GM18951 (cell line): ENCODE data around the gene ROS1.

Experiments
- POLR2A ChIP-seq: IDR thresholded peaks from 4 replicates; pipeline ENCODE4 v1.6.1; 2011; ENCODE audit warnings: mild to moderate bottlenecking; ENCODE audit not compliant: insufficient read length, insufficient read depth; ENCODE audit errors: extremely low read depth
- in situ Hi-C: fragments of 300-500 bp; cut with MboI; formaldehyde crosslinking; loops from one replicate; pipeline ENCODE4 v1.12.0; 2022; ENCODE audit warnings: low sequenced_read_pairs, mixed read lengths, inconsistent platforms; ENCODE audit not compliant: unreplicated experiment

The ROS1 gene

GRCh38 chr6:117270843-117271507, 154.8 kb downstream of the ROS1 start:
- in situ Hi-C loops: no loop called here
- TF ChIP-seq POLR2A: no peak

- no peak for TF ChIP-seq POLR2A
- in situ Hi-C loops: no loop called here
These were observed 155.5 kb downstream of the ROS1 start for GRCh38 chr6:117270055-117270842.

GRCh38 chr6:117269638-117270054, 156.1 kb downstream of the ROS1 start:
- TF ChIP-seq POLR2A: no peak
- in situ Hi-C loops: no loop called here

- no peak for TF ChIP-seq POLR2A
- in situ Hi-C loops: no loop called here
These were observed 156.8 kb downstream of the ROS1 start for GRCh38 chr6:117268924-117269323.

- in situ Hi-C loops: no loop called here
- no peak for TF ChIP-seq POLR2A
These were observed 157.8 kb downstream of the ROS1 start for GRCh38 chr6:117267766-117268534.

GRCh38 chr6:117267054-117267347, 158.7 kb downstream of the ROS1 start:
- TF ChIP-seq POLR2A: no peak
- in situ Hi-C loops: no loop called here

GRCh38 chr6:117266257-117267053, 159.3 kb downstream of the ROS1 start:
- no peak for TF ChIP-seq POLR2A
- in situ Hi-C loops: no loop called here

GRCh38 chr6:117265410-117266256, 160.1 kb downstream of the ROS1 start, which contains the start of gene VGLL2:
TSS of gene VGLL2 (plus strand) at chr6:117265558. CDS start at chr6:117265764, 206 bp downstream.
- no peak for TF ChIP-seq POLR2A

GRCh38 chr6:117264692-117265409, 160.9 kb downstream of the ROS1 start:
- in situ Hi-C loops: no loop called here
- TF ChIP-seq POLR2A: no peak

More at GRCh38 chr6:117265410-117266256, 160.1 kb downstream of the ROS1 start, which contains the start of gene VGLL2:
- in situ Hi-C loops: no loop called here

GRCh38 chr6:117264369-117264691, 161.4 kb downstream of the ROS1 start:
- in situ Hi-C loops: no loop called here
- TF ChIP-seq POLR2A: no peak

GRCh38 chr6:117263353-117263927, 162.3 kb downstream of the ROS1 start:
- in situ Hi-C loops: no loop called here
- no peak for TF ChIP-seq POLR2A
